Endothelial cell of umbilical vein (primary cell): ENCODE data around the gene EDA. TPM values are rescaled to one million over a fixed set of nuclear protein-coding genes. Genes with fewer than 3 reads are reported as not detected.
"Not testable (repeated sequence)": the region's sequence is repeated elsewhere in the genome, so short reads cannot be mapped to it uniquely, and the experiment has no call there.

ENCODE experiments used
- BruUV-seq: library from RNA; stranded (reverse); fragments of 400-500 nt; replicated peaks from 2 replicates; lab custom pipeline; 2021; lab: Mats Ljungman, UMichigan
- CTCF ChIA-PET: fragments of 300-600, 350-600 bp; sonication (Branson Sonifier 250); formaldehyde crosslinking; loops from one replicate; lab custom pipeline; 2021; ENCODE audit warnings: antibody characterized with exemption, inconsistent platforms; lab: Charles Lee
- POLR2A ChIA-PET: fragments of 300-600, 350-600 bp; sonication (Branson Sonifier 250); formaldehyde crosslinking; loops from one replicate; lab custom pipeline; 2021; ENCODE audit warnings: antibody characterized with exemption, inconsistent platforms; lab: Charles Lee
- DNase-seq: peaks from one replicate; pipeline ENCODE4 v3.0.0-alpha.2; 2011; ENCODE audit warnings: low read depth, low spot score
- FAIRE-seq: peaks from 2 replicates; lab custom pipeline; 2011; peaks lifted over from hg19 to GRCh38; lab: Jason Lieb, UNC
- H2AFZ ChIP-seq: 2 replicates; pipeline ENCODE4 v1.6.0; 2012; ENCODE audit warnings: low read depth, low read length, control low read depth, inconsistent platforms
- H3K27ac ChIP-seq: 2 replicates; pipeline ENCODE4 v1.5.1; 2011; ENCODE audit warnings: low read depth, mild to moderate bottlenecking, control low read depth, low read length, moderate library complexity; ENCODE audit not compliant: insufficient read depth
- H3K27me3 ChIP-seq, 2 experiments: 2 replicates each; pipeline versions ENCODE4 v1.6.0 to v1.6.1; 2011; ENCODE audit warnings: low read length in 2 of 2, mixed read lengths in 1 of 2; ENCODE audit not compliant: control insufficient read depth in 2 of 2, insufficient read depth in 2 of 2
- H3K36me3 ChIP-seq, 2 experiments: 2 replicates in 1 of 2; 3 replicates in 1 of 2; pipeline ENCODE4 v1.5.1; 2011; ENCODE audit warnings: low read length in 2 of 2, mild to moderate bottlenecking in 1 of 2, moderate library complexity in 1 of 2; ENCODE audit not compliant: control insufficient read depth in 2 of 2, insufficient read depth in 2 of 2; ENCODE audit errors: extremely low read depth in 1 of 2
- H3K4me1 ChIP-seq: 3 replicates; pipeline ENCODE4 v1.5.1; 2011; ENCODE audit warnings: mild to moderate bottlenecking, low read length; ENCODE audit not compliant: control insufficient read depth, insufficient read depth; ENCODE audit errors: extremely low read depth
- H3K4me2 ChIP-seq: 2 replicates; pipeline ENCODE4 v1.6.1; 2011; ENCODE audit warnings: low read length, control low read depth, mixed read lengths; ENCODE audit not compliant: insufficient read depth
- H3K4me3 ChIP-seq, 3 experiments: fragments of 200-600 bp in 1 of 3; sonication (generic), shearing (Covaris generic) in 1 of 3; replicated peaks in 1 of 3; 2 replicates each; pipeline ENCODE4 v1.5.1; 2011 to 2016; ENCODE audit warnings: control low read depth in 3 of 3, low read length in 3 of 3, mild to moderate bottlenecking in 2 of 3, inconsistent platforms in 1 of 3, low read depth in 1 of 3, moderate library complexity in 1 of 3; ENCODE audit not compliant: insufficient read depth in 1 of 3
- H3K79me2 ChIP-seq: 2 replicates; pipeline ENCODE4 v1.6.0; 2012; ENCODE audit warnings: low read length, inconsistent platforms; ENCODE audit not compliant: control insufficient read depth, insufficient read depth
- H3K9ac ChIP-seq: replicated peaks from 2 replicates; pipeline ENCODE3; 2011; ENCODE audit warnings: low read length, control low read depth; ENCODE audit not compliant: insufficient read depth; ENCODE audit errors: extremely low read depth
- H3K9me1 ChIP-seq: replicated peaks from 3 replicates; pipeline ENCODE4 v1.6.0; 2011; ENCODE audit warnings: mild to moderate bottlenecking, low read length; ENCODE audit not compliant: control insufficient read depth, insufficient read depth; ENCODE audit errors: extremely low read depth
- H3K9me3 ChIP-seq: replicated peaks from 2 replicates; pipeline ENCODE4 v1.5.1; 2012; ENCODE audit warnings: low read length, inconsistent platforms; ENCODE audit not compliant: control insufficient read depth, insufficient read depth
- H4K20me1 ChIP-seq: replicated peaks from 2 replicates; pipeline ENCODE3; 2011; ENCODE audit warnings: mild to moderate bottlenecking, low read length; ENCODE audit not compliant: control insufficient read depth, insufficient read depth; ENCODE audit errors: extremely low read depth
- EZH2 ChIP-seq: IDR thresholded peaks from 2 replicates; pipeline ENCODE4 v1.6.1; 2012; ENCODE audit warnings: borderline replicate concordance, low read depth, mild to moderate bottlenecking, moderate library complexity, low read length, inconsistent platforms; ENCODE audit not compliant: severe bottlenecking
- FOS ChIP-seq: IDR thresholded peaks from 2 replicates; pipeline ENCODE4 v1.6.1; 2011; ENCODE audit warnings: mild to moderate bottlenecking, low read length, moderate library complexity, borderline replicate concordance; ENCODE audit not compliant: insufficient read depth
- GATA2 ChIP-seq: IDR thresholded peaks from 2 replicates; pipeline ENCODE4 v1.7.0; 2011; ENCODE audit warnings: low read depth, mild to moderate bottlenecking, moderate library complexity, mixed read lengths, low read length; ENCODE audit not compliant: insufficient read length, insufficient read depth
- JUN ChIP-seq: IDR thresholded peaks from 2 replicates; pipeline ENCODE4 v1.6.1; 2011; ENCODE audit warnings: borderline replicate concordance, low read depth; ENCODE audit not compliant: insufficient read length, insufficient read depth
- MYC ChIP-seq: IDR thresholded peaks from one replicate; pipeline ENCODE4 v1.6.1; 2011; ENCODE audit warnings: mild to moderate bottlenecking, low read depth, low read length
- POLR2A ChIP-seq: IDR thresholded peaks from 2 replicates; pipeline ENCODE4 v1.6.1; 2012; ENCODE audit warnings: low read depth, mild to moderate bottlenecking, control low read depth, low read length
- POLR2AphosphoS5 ChIP-seq: IDR thresholded peaks from 2 replicates; pipeline ENCODE4 v1.6.1; 2012; ENCODE audit warnings: low read depth, mild to moderate bottlenecking, control low read depth, low read length, moderate library complexity; ENCODE audit not compliant: insufficient read depth
- dilution Hi-C: fragments of 300-500 bp; cut with MboI; formaldehyde crosslinking; loops from one replicate; pipeline ENCODE4 v1.15.0; 2019; ENCODE audit warnings: low sequenced_read_pairs; ENCODE audit not compliant: extremely low pct_ligation_motif_present
- intact Hi-C: fragments of 100-400 bp; cut with micrococcal nuclease; formaldehyde crosslinking; loops from one replicate; pipeline ENCODE4 v1.10.0; 2022
- polyA plus RNA-seq, 4 experiments: library from polyadenylated mRNA; depleted of rRNA in 3 of 4; stranded (reverse) in 3 of 4; unstranded in 1 of 4; fragments of >200 nt; gene quantifications; 2 replicates each; pipeline versions ENCODE4 v1.2.1 to v1.2.3, GENCODE V29; 2011 to 2012; ENCODE audit warnings: missing spikeins in 1 of 4
- total RNA-seq: library from RNA; stranded (reverse); gene quantifications from 2 replicates; pipeline ENCODE4 v1.2.3, GENCODE V29; 2021
- TF ChIP-seq, protein P1 (sequence below): IDR thresholded peaks from 2 replicates; pipeline ENCODE4 v1.6.1; 2011; ENCODE audit not compliant: insufficient read depth, insufficient read length
- TF ChIP-seq, protein P2 (sequence below), 2 donors: IDR thresholded peaks; 1 replicate in 1 of 2; 2 replicates in 1 of 2; pipeline ENCODE4 v1.5.1; 2011; ENCODE audit warnings: low read length in 2 of 2, mild to moderate bottlenecking in 2 of 2, moderate library complexity in 2 of 2, control low read depth in 1 of 2, inconsistent platforms in 1 of 2, low read depth in 1 of 2; ENCODE audit not compliant: insufficient read depth in 1 of 2; ENCODE audit errors: extremely low read depth in 1 of 2

The EDA gene
- total and polyA plus RNA-seq, 2 donors (not counting 3 experiments of a cell fraction or from before 2014, with no cell fraction given) = 0.37 to 1.2 TPM

DNA sequence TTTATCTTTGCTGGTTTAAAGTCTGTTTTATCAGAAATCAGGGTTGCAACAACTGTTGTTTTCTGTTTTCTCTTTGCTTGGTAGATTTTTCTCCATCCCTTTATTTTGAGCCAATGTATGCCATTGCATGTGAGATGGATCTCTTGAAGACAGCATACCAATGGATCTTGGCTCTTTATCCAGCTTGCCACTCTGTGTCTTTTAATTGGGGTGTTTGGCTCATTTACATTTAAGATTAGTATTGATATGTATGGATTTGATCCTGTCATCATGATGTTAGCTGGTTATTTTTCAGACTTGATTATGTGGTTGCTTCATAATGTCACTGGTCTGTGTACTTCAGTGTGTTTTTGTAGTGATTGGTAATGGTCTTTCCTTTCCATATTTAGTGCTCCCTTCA lies 244.1 kb downstream of the EDA start:
- H4K20me1 ChIP-seq, H3K79me2 ChIP-seq, H2AFZ ChIP-seq, H3K4me3 ChIP-seq, H3K9me3 ChIP-seq, H3K9ac ChIP-seq, POLR2A ChIA-PET, FAIRE-seq, H3K27ac ChIP-seq, H3K4me2 ChIP-seq, CTCF ChIA-PET, H3K9me1 ChIP-seq, dilution Hi-C loops, H3K36me3 ChIP-seq, intact Hi-C loops, H3K4me1 ChIP-seq, H3K27me3 ChIP-seq, DNase-seq, BruUV-seq: not testable (repeated sequence)

DNA sequence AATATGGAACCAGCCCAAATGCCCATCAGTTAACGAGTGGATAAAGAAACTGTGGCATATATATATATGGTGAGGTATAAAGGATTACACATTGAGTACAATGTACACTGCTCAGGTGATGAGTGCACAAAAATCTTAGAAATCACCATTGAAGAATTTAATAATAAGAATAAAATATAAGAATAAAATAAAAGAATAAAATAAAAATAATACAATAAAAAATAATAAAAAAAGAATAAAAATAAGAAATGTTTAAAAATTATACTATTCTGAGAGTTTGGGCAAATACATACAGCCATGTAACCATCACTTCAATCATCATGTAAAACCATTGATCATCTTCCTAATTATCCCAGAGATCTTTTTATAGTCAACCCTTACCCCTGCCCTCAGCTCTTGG lies 260.3 kb downstream of the EDA start:
- Histone ChIP-seq H3K27me3 (no peaks in the 10 kb centered on the region), H3K79me2 (no peaks in the 10 kb centered on the region), H3K9ac (no peak overlapping the region), H3K4me2 (no peak overlapping the region), H3K4me3 (no peak overlapping the region), H3K9me3 (no peaks in the 10 kb centered on the region), H3K36me3 (no peaks in the 10 kb centered on the region), H2AFZ (no peak overlapping the region), H4K20me1 (no peaks in the 10 kb centered on the region), H3K4me1 (no peaks in the 10 kb centered on the region), H3K9me1 (no peaks in the 10 kb centered on the region), H3K27ac (no peak overlapping the region)
- TF ChIP-seq MYC = no peak
- no peak for TF ChIP-seq JUN
- TF ChIP-seq GATA2 = no peak
- TF ChIP-seq, protein P1, sequence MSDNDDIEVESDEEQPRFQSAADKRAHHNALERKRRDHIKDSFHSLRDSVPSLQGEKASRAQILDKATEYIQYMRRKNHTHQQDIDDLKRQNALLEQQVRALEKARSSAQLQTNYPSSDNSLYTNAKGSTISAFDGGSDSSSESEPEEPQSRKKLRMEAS = no peak
- TF ChIP-seq FOS = no peak
- TF ChIP-seq POLR2AphosphoS5 = no peak
- TF ChIP-seq EZH2 = no peak
- TF ChIP-seq, protein P2, sequence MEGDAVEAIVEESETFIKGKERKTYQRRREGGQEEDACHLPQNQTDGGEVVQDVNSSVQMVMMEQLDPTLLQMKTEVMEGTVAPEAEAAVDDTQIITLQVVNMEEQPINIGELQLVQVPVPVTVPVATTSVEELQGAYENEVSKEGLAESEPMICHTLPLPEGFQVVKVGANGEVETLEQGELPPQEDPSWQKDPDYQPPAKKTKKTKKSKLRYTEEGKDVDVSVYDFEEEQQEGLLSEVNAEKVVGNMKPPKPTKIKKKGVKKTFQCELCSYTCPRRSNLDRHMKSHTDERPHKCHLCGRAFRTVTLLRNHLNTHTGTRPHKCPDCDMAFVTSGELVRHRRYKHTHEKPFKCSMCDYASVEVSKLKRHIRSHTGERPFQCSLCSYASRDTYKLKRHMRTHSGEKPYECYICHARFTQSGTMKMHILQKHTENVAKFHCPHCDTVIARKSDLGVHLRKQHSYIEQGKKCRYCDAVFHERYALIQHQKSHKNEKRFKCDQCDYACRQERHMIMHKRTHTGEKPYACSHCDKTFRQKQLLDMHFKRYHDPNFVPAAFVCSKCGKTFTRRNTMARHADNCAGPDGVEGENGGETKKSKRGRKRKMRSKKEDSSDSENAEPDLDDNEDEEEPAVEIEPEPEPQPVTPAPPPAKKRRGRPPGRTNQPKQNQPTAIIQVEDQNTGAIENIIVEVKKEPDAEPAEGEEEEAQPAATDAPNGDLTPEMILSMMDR (IDR thresholded peaks at IDR 0.05; ENCODE audit: extremely low read depth in 1 of 2, insufficient read depth in 1 of 2, low read depth in 1 of 2, low read length in 2 of 2) = no peak
- no peak for TF ChIP-seq POLR2A
- intact Hi-C loops = no loop called here
- ChIA-PET CTCF (no interaction called here), POLR2A (no interaction called here)
- BruUV-seq = no TSS peak
- DNase-seq = no peak
- no peak for FAIRE-seq
- dilution Hi-C loops = no loop called here
